Stomach (tissue), 4 donors: ENCODE measurements around the gene ETV7.

Experiments
- CTCF ChIP-seq, 7 experiments: fragments of 450-650 bp in 4 of 7; fragments of 200-600 bp in 3 of 7; sonication (generic) in 3 of 7; IDR thresholded peaks; one replicate each; pipeline ENCODE4 v1.5.1; 2016 to 2019; ENCODE audit warnings: antibody characterized with exemption in 7 of 7, control low read depth in 2 of 7, mild to moderate bottlenecking in 1 of 7
- EP300 ChIP-seq: sonication (generic); formaldehyde crosslinking; IDR thresholded peaks from one replicate; pipeline ENCODE4 v1.6.1; 2017; ENCODE audit warnings: antibody characterized with exemption
- POLR2A ChIP-seq, 4 donors: fragments of 450-650 bp; IDR thresholded peaks; one replicate each; pipeline ENCODE4 v1.6.1; 2016; ENCODE audit warnings: antibody characterized with exemption in 4 of 4, control low read depth in 2 of 4, mild to moderate bottlenecking in 1 of 4, moderate library complexity in 1 of 4

- no peak for TF ChIP-seq CTCF (IDR thresholded peaks at IDR 0.05)
- no peak for TF ChIP-seq EP300
- no peak for TF ChIP-seq POLR2A (IDR thresholded peaks at IDR 0.05)
These were observed 42.9 kb upstream of the ETV7 start for GRCh38 chr6:36430351-36430750.
